GM18861 (cell line): ENCODE measurements around the gene RUNX2.

ENCODE experiments used
- ATAC-seq: cut with Tn5 transposase; IDR thresholded peaks from one replicate; pipeline ENCODE4 v1.9.1; 2021; ENCODE audit not compliant: unreplicated experiment

The RUNX2 gene

GRCh38 chr6:45609141-45609638, 281.1 kb downstream of the RUNX2 start:
- no peak for ATAC-seq

- ATAC-seq: no peak
These were observed 282.2 kb downstream of the RUNX2 start for GRCh38 chr6:45610374-45610773.

- ATAC-seq: no peak
These were observed 282.7 kb downstream of the RUNX2 start for GRCh38 chr6:45610832-45611231.

- ATAC-seq: no peak
These were observed 283.4 kb downstream of the RUNX2 start for GRCh38 chr6:45611491-45611890.

- no peak for ATAC-seq
These were observed 285.5 kb downstream of the RUNX2 start for GRCh38 chr6:45613656-45614055.

- no peak for ATAC-seq
These were observed 286.6 kb downstream of the RUNX2 start for GRCh38 chr6:45614488-45615285.

- ATAC-seq: no peak
These were observed 288.1 kb downstream of the RUNX2 start for GRCh38 chr6:45616209-45616608.

- ATAC-seq: no peak
These were observed 289.3 kb downstream of the RUNX2 start for GRCh38 chr6:45617441-45617840.

- no peak for ATAC-seq
These were observed 290.1 kb downstream of the RUNX2 start for GRCh38 chr6:45618259-45618658.

GRCh38 chr6:45619211-45619760, 291.2 kb downstream of the RUNX2 start:
- no peak for ATAC-seq

GRCh38 chr6:45619994-45620471, 291.9 kb downstream of the RUNX2 start:
- ATAC-seq: no peak

GRCh38 chr6:45624228-45624627, 296.1 kb downstream of the RUNX2 start:
- ATAC-seq: no peak

- ATAC-seq: no peak
These were observed 297.1 kb downstream of the RUNX2 start for GRCh38 chr6:45625191-45625664.

GRCh38 chr6:45626087-45626891, 298.2 kb downstream of the RUNX2 start:
- ATAC-seq: no peak

GRCh38 chr6:45630314-45630713, 302.2 kb downstream of the RUNX2 start:
- no peak for ATAC-seq

GRCh38 chr6:45630801-45631200, 302.7 kb downstream of the RUNX2 start:
- no peak for ATAC-seq

- no peak for ATAC-seq
These were observed 303.3 kb downstream of the RUNX2 start for GRCh38 chr6:45631396-45631795.

- no peak for ATAC-seq
These were observed 305.3 kb downstream of the RUNX2 start for GRCh38 chr6:45633272-45633908.

- ATAC-seq: no peak
These were observed 306.1 kb downstream of the RUNX2 start for GRCh38 chr6:45634231-45634630.

GRCh38 chr6:45635284-45635867, 307.2 kb downstream of the RUNX2 start:
- ATAC-seq: no peak

GRCh38 chr6:45637056-45637455, 308.9 kb downstream of the RUNX2 start:
- ATAC-seq: no peak
